ENCODE data around the gene APBA3. TPM values are rescaled to one million over a fixed set of nuclear protein-coding genes. Genes with fewer than 3 reads are reported as not detected.

APBA3 gene, protein sequence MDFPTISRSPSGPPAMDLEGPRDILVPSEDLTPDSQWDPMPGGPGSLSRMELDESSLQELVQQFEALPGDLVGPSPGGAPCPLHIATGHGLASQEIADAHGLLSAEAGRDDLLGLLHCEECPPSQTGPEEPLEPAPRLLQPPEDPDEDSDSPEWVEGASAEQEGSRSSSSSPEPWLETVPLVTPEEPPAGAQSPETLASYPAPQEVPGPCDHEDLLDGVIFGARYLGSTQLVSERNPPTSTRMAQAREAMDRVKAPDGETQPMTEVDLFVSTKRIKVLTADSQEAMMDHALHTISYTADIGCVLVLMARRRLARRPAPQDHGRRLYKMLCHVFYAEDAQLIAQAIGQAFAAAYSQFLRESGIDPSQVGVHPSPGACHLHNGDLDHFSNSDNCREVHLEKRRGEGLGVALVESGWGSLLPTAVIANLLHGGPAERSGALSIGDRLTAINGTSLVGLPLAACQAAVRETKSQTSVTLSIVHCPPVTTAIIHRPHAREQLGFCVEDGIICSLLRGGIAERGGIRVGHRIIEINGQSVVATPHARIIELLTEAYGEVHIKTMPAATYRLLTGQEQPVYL
- 26.7 and 35.7 TPM in 2 replicates for total RNA-seq

DNA sequence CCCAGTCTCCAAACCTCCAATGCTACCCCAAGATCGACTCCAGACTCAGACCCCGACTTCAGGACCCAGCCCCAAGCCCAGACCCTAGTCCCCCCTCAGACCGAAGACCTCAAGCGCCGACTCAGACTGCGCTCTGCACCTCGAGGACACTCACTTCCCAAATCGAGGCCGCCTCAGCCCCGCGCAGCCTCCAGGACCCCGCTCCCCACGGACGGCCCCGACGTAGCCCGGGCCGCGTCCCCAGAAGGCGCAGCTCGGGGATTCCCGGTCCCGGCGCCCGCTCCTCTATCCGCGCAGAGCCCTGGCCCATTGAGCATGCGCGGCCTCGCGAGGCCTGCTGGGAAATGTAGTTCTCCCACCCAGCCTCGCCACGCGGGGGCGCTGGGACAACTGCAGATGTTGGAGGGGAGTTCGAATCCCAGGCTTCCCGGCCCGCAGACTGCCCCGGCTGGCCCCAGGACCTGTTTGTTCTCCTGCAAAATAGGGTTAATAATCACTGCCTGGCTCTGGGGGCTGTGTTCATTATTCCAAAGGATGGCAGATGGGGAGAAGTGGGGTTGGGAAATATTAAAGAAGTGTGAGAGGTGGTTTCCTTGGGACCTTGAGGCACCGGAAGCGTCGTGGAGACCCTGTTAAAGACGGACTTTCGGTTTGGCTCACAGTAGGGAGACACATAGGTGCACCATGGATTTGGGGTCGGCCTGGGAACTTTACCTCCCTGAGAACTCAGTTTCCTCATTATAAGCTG lies at the start of gene APBA3:
Gene APBA3 (minus strand): TSS at position 311 of the 748 bp plus-strand sequence. CDS start 1,428 bp downstream, outside the sequence.

DNA sequence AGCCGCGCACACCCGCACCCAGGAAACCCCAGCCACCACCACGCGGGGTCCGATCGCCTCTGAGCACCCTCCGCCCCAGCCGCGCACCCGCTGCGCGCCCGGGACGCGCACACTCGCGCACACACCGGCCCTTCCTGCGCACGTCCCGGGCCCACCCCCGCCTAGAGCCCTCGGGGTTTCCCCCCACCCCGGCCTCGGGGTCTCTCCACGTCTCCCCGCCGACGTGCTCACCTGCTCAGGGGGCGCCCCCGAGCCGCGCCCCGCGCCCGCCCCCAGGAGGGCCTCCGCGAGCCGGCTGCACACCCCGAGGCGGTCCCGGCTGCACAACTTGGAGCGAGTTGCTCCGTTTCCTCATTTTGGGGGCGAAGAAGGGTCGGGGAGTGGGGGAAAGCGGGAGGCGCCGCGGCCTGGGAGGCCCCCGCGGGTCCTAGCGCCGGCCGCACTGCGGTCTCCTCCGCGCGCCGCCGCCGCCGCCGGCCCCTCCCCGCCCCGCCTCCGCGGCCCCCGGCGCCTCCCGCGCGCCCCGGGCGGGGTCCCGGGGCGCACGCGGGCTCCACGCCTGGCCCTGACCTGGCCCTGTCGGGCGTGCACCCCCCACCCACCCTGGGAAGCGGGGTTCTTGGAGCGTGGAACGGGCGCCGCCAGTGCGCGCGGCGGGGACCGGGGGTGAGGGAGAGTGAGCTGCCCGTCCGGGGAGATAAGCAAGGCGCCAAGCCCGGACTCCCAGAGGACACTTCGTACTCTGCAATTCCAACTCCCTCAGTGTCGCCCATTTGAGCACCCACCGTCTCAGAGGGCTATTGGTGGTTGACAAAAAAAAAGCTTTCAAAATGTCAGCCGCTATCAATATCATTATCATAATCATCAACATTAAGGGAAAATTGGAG lies 24.7 kb upstream of the APBA3 start, which contains the start of gene MATK:
Gene MATK (minus strand): TSS at position 444 of the 887 bp plus-strand sequence. CDS start 1,246 bp downstream, outside the sequence.

DNA sequence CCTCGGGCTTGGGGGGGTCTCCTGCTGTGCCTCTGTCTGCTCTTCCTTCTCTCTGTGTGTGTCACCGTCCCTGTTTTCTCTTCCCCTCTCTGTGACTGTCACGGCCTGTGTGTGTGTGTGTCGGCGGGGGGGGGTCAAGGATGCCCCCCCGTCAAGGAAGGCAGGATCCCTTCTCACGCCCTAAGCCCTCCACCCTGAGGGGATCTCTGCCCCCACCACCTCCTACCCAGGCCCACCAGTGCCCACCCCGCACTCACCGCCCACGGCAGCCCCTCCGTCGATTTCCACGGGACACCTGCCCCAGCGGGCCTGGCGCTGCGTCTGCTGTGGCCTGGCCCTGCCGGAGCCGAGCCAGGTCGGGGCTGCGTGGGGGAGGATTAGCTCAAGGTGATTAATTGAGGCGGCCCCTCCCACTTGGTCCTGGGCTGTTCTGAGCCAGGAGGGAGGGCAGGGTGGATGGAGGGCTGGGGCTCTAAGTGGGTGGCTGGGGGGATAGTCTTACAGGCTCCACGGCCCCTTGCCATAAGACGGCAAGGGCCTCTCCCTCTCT lies 10.5 kb upstream of the APBA3 start, which contains the start of gene RAX2:
Gene RAX2 (minus strand): TSS at position 323 of the 550 bp plus-strand sequence. CDS start 486 bp downstream, outside the sequence.

DNA sequence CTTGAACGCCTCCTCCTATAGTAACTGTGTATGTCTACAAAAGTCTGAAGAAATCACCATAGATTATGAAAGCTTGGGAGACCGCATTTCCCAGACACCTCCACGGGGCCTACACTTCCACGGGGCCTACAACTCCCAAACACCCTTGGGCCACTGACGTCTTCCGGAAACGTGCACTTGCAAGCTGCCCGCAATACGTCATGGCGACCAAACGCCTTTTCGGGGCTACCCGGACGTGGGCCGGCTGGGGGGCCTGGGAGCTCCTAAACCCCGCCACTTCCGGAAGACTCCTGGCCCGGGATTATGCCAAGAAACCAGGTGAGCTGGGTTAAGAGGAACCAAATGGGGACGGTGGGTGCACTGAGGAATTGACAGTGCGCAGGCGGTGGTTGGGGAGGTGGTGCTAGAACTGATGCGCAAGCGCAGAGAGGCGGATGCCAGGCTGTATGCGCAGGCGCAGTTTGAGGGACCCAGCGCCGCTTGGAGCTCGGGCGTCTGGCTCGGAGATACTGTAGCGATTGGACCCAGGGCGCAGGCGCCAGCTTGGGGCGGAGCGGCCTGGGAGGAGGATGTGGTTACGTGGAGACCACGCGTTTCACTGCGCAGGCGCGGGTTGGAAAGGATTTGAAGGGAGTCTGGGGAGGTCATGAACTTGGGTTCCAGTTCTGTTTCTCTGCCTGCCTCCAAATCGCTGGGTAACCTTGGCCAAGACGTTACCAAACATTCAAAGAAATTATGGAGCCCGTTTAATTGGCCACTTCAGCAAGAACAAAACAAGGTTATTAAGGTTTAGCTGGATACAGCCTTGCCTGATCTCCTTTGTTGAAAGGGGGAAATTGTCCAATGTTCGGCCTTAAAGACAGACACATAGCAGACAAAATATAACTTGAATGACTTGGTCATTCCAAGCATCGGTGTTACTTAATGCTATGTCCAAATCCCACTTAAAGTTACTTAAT lies 1.3 kb upstream of the APBA3 start, which contains the start of gene MRPL54:
Gene MRPL54 (plus strand): TSS at position 182 of the 959 bp plus-strand sequence. CDS start 19 bp downstream, at position 201.

DNA sequence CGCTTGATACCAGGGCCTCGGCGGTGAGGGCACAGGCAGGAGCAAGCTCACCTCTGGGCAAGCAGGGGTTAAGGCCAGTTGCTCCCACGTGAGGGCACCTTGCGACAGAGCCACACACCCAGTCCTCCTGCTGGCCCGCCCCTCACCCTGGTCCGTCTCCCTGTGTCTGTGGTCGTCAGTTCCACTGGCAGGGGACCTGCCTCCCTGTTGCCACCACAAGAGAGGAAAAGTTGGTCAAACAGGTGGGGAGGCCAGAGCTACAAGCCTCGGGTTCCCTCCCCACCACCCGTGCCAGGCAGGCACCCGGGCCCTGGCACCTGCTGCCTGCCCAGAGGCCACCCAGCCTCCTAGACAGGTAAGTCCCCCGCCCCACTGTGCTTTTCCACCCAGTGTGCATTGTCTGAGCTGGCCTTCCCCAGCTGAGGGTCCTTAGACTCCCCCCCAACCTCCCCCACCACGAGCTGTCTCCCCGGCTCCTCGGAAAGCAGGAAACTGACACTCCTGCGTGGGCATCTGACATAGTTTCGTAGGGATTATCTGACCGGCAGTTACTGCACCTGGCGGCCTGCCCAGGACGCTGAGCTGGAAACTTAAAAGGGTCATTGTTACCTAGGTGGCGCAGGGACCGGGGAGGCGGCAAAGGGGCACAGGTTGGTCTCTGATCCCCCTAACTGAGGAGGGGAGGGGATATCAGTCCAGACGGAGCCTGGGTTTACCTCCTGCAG lies 53.1 kb downstream of the APBA3 start, which contains the start of gene TJP3:
Gene TJP3 (plus strand): TSS at position 178 of the 725 bp plus-strand sequence. CDS start 20,049 bp downstream, outside the sequence.

Other genes starting within 250 kb of the APBA3 start
- gene TEKTIP1, start 222.5 kb downstream of the APBA3 start, total RNA-seq: not detected in 2 replicates
- 287 and 301 TPM in 2 replicates for gene MFSD12, start 204.1 kb downstream of the APBA3 start, total RNA-seq
- 131 and 145 TPM in 2 replicates for gene HMG20B, start 188.7 kb downstream of the APBA3 start, total RNA-seq
- gene GIPC3, start 176.2 kb downstream of the APBA3 start, total RNA-seq: 0.49 and 0.89 TPM in 2 replicates
- 2.8 and 2.9 TPM in 2 replicates for gene TBXA2R, start 154.8 kb downstream of the APBA3 start, total RNA-seq
- 34.7 and 35.1 TPM in 2 replicates for gene CACTIN, start 134.9 kb downstream of the APBA3 start, total RNA-seq
- 43.7 and 67.4 TPM in 2 replicates for gene PIP5K1C, start 61.2 kb downstream of the APBA3 start, total RNA-seq
- gene TJP3, start 53.3 kb downstream of the APBA3 start, total RNA-seq: 2.5 TPM in 1 of 2 replicates, not detected in the other
- gene MRPL54, start 990 bp upstream of the APBA3 start, total RNA-seq: 72.1 and 76.9 TPM in 2 replicates
- gene RAX2, start 10.5 kb upstream of the APBA3 start, total RNA-seq: not detected in 2 replicates
- gene MATK, start 24.7 kb upstream of the APBA3 start, total RNA-seq: 0.13 TPM in 1 of 2 replicates, not detected in the other
- gene ZFR2, start 107.3 kb upstream of the APBA3 start, total RNA-seq: not detected in 2 replicates
- not detected in 2 replicates for gene ATCAY, start 119.0 kb upstream of the APBA3 start, total RNA-seq
- not detected in 2 replicates for gene NMRK2, start 171.4 kb upstream of the APBA3 start, total RNA-seq
- gene DAPK3, start 209.4 kb upstream of the APBA3 start, total RNA-seq: 106 and 115 TPM in 2 replicates
- gene EEF2, start 223.8 kb upstream of the APBA3 start, total RNA-seq: 2,051 and 3,385 TPM in 2 replicates
- 26.2 and 29.9 TPM in 2 replicates for gene PIAS4, start 246.0 kb upstream of the APBA3 start, total RNA-seq

Data from mesangial cell (primary cell).